GM13976 (cell line): Measurements from ENCODE around the gene ZNF444.

Experiments used
- DNase-seq: peaks from one replicate; pipeline ENCODE4 v3.0.0; 2012; ENCODE audit warnings: low spot score
- CTCF ChIP-seq: IDR thresholded peaks from 2 replicates; pipeline ENCODE4 v1.5.1; 2012; ENCODE audit warnings: borderline replicate concordance, mild to moderate bottlenecking; ENCODE audit not compliant: insufficient read depth; ENCODE audit errors: extremely low read depth, missing control alignments, control extremely low read depth
- in situ Hi-C: fragments of 300-500 bp; cut with MboI; formaldehyde crosslinking; loops from one replicate; pipeline ENCODE4 v1.12.0; 2022; ENCODE audit warnings: low sequenced_read_pairs, mixed read lengths, inconsistent platforms; ENCODE audit not compliant: unreplicated experiment

The ZNF444 gene

GRCh38 chr19:56113074-56113632 is 27.9 kb upstream of the ZNF444 start:
- in situ Hi-C loops: no loop called here
- TF ChIP-seq CTCF: no peak
- DNase-seq: no peak

GRCh38 chr19:56114051-56114777 is 26.9 kb upstream of the ZNF444 start:
- in situ Hi-C loops: no loop called here
- TF ChIP-seq CTCF: no peak

DNA sequence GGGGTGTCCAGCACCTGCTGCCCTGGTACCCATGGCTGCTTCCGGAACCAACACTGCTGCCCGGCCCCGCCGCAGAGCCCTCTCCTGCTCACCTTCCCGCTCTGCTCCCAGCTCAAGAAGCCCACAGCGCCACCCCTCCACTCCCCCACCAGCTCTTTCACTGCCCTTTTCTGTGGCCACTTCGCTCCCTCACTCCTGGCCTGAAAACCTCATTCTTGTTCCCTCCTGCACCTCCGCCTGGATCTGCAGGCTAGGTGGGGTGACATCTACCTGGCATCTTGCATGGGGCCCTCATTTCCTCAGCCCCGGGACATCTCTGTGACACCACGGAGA is 26.3 kb upstream of the ZNF444 start:
- in situ Hi-C loops: no loop called here
- TF ChIP-seq CTCF: no peak
- DNase-seq: no peak

More at GRCh38 chr19:56114051-56114777, 26.9 kb upstream of the ZNF444 start:
- no peak for DNase-seq

DNA sequence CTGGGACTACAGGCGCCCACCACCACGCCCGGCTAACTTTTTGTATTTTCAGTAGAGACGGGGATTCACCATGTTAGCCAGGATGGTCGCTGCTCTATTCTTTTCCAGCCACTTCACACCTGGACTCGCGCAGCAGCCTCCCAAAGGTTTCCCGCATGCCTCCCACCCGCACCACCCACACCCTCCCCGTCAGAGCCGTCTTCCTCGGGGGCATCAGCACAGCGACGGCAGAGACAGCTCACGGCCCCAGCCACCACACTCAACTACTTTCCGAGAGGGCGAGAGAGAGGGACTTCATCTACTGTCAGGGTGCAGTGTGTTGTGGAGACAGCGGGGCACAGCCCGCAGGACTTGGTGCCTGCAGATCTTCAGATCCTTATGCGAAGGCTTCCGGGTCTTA is 25.6 kb upstream of the ZNF444 start:
- TF ChIP-seq CTCF: no peak
- in situ Hi-C loops: no loop called here
- DNase-seq: no peak

- DNase-seq: no peak
- in situ Hi-C loops: no loop called here
- TF ChIP-seq CTCF: no peak
Observed at GRCh38 chr19:56116606-56117005, 24.5 kb upstream of the ZNF444 start.

- in situ Hi-C loops: no loop called here
- DNase-seq: no peak
- TF ChIP-seq CTCF: no peak
Observed at GRCh38 chr19:56117376-56117884, 23.7 kb upstream of the ZNF444 start.

GRCh38 chr19:56117889-56118288 is 23.2 kb upstream of the ZNF444 start:
- DNase-seq: no peak
- TF ChIP-seq CTCF: no peak
- in situ Hi-C loops: no loop called here
